Peyer's patch (tissue), 4 donors: ENCODE measurements around the gene ESAM. TPM values are rescaled to one million over a fixed set of nuclear protein-coding genes. Genes with fewer than 3 reads are reported as not detected.

Source experiments
- DNase-seq, 3 donors: peaks; one replicate each; pipeline ENCODE4 v3.0.0-alpha.2; 2017 to 2019
- H3K27ac ChIP-seq, 4 donors: fragments of 200-600 bp; sonication (generic); one replicate each; pipeline ENCODE4 v1.5.1; 2016 to 2019
- H3K27me3 ChIP-seq, 2 donors: fragments of 200-600 bp; sonication (generic); one replicate each; pipeline ENCODE4 v1.5.1; 2019
- H3K36me3 ChIP-seq, 3 donors: fragments of 200-600 bp; sonication (generic); one replicate each; pipeline ENCODE4 v1.5.1; 2016 to 2019
- H3K4me1 ChIP-seq, 4 donors: fragments of 200-600 bp; sonication (generic); one replicate each; pipeline ENCODE4 v1.5.1; 2016 to 2019
- H3K4me3 ChIP-seq, 4 donors: fragments of 200-600 bp; sonication (generic); 1 replicate in 3 of 4; 2 replicates in 1 of 4; pipeline ENCODE4 v1.5.1; 2016 to 2019; ENCODE audit warnings: mild to moderate bottlenecking in 1 of 4
- H3K9me3 ChIP-seq, 4 donors: fragments of 200-600 bp; sonication (generic); one replicate each; pipeline ENCODE4 v1.5.1; 2016 to 2019; ENCODE audit warnings: mild to moderate bottlenecking in 1 of 4
- POLR2A ChIP-seq, 2 donors: fragments of 450-650 bp; IDR thresholded peaks; one replicate each; pipeline ENCODE4 v1.5.1; 2017; ENCODE audit warnings: antibody characterized with exemption in 2 of 2, mild to moderate bottlenecking in 2 of 2, moderate library complexity in 2 of 2
- total RNA-seq, 4 donors: library from RNA; depleted of rRNA; stranded (reverse); fragments of >200 nt; gene quantifications; one replicate each; pipeline ENCODE4 v1.1.0, GENCODE V29; 2016
- TF ChIP-seq, protein P1 (sequence below), 6 experiments: fragments of 450-650 bp in 4 of 6; fragments of 200-600 bp in 2 of 6; sonication (generic) in 1 of 6; IDR thresholded peaks; one replicate each; pipeline ENCODE4 v1.5.1; 2017 to 2019; ENCODE audit warnings: antibody characterized with exemption in 6 of 6, mild to moderate bottlenecking in 3 of 6, moderate library complexity in 1 of 6

The ESAM gene
- total RNA-seq, 4 donors from 2014 or later = 1.2 to 11.1 (median 6.6) TPM

DNA sequence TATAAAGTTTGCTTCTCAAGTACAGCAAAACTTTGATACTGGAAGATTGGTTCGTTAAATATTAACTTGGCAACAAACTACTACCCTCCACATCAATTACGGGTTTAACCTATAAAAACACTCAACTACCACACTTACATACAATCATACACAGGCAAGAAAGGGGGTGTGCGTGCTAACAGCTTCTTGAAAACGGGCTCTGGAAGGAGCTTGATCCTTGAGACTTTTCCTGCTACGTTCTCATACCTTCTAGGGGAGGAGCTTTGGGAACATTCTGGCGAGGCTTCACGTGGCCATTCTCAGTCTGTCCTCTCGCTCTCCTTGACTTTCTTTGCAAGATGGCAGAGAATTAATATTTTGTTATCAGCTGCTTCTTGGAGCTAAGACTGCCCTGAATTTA is 6.8 kb upstream of the ESAM start:
- Histone ChIP-seq H3K27ac (no peak overlapping the region), H3K4me3 (no peak overlapping the region), H3K9me3 (no peaks in the 10 kb centered on the region), H3K4me1 (no peaks in the 10 kb centered on the region), H3K27me3 (no peaks in the 10 kb centered on the region), H3K36me3 (peaks cover 0 to 36% (median 0%) of the 10 kb centered on the region in 3 donors)
- TF ChIP-seq, protein P1, sequence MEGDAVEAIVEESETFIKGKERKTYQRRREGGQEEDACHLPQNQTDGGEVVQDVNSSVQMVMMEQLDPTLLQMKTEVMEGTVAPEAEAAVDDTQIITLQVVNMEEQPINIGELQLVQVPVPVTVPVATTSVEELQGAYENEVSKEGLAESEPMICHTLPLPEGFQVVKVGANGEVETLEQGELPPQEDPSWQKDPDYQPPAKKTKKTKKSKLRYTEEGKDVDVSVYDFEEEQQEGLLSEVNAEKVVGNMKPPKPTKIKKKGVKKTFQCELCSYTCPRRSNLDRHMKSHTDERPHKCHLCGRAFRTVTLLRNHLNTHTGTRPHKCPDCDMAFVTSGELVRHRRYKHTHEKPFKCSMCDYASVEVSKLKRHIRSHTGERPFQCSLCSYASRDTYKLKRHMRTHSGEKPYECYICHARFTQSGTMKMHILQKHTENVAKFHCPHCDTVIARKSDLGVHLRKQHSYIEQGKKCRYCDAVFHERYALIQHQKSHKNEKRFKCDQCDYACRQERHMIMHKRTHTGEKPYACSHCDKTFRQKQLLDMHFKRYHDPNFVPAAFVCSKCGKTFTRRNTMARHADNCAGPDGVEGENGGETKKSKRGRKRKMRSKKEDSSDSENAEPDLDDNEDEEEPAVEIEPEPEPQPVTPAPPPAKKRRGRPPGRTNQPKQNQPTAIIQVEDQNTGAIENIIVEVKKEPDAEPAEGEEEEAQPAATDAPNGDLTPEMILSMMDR (IDR thresholded peaks at IDR 0.05) = no peak
- no peak for TF ChIP-seq POLR2A (IDR thresholded peaks at IDR 0.05)
- DNase-seq = no peak

DNA sequence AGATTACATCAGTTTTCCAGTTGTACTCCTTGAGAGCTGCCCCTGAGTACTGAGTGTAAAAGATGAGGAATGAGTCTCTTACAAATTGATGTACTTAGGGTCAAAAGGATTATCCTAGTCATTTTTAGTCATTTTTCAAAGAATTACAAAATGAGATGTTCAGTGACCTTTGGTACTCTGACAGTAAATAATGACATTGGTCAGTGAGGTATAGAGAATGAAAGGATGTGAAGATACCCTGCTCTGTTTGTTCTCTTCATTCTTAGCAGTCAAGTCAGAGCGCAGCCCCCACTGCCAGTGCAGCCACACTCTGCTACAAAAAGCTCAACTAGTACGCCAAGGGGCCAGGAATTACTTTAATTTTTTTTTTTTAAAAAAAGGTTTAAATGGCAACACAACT is 4.1 kb upstream of the ESAM start:
- TF ChIP-seq, protein P1 (IDR thresholded peaks at IDR 0.05) = no peak
- no peak for TF ChIP-seq POLR2A (IDR thresholded peaks at IDR 0.05)
- no peaks in the 10 kb centered on the region for H3K9me3 ChIP-seq
- peaks cover 0 to 14% (median 8%) of the 10 kb centered on the region in 4 donors for H3K4me1 ChIP-seq
- DNase-seq = no peak
- peaks cover 0 to 23% (median 0%) of the 10 kb centered on the region in 3 donors for H3K36me3 ChIP-seq
- no peak overlapping the region for H3K4me3 ChIP-seq
- no peak overlapping the region for H3K27ac ChIP-seq
- H3K27me3 ChIP-seq = peaks cover 0 to 7% of the 10 kb centered on the region in 2 donors

DNA sequence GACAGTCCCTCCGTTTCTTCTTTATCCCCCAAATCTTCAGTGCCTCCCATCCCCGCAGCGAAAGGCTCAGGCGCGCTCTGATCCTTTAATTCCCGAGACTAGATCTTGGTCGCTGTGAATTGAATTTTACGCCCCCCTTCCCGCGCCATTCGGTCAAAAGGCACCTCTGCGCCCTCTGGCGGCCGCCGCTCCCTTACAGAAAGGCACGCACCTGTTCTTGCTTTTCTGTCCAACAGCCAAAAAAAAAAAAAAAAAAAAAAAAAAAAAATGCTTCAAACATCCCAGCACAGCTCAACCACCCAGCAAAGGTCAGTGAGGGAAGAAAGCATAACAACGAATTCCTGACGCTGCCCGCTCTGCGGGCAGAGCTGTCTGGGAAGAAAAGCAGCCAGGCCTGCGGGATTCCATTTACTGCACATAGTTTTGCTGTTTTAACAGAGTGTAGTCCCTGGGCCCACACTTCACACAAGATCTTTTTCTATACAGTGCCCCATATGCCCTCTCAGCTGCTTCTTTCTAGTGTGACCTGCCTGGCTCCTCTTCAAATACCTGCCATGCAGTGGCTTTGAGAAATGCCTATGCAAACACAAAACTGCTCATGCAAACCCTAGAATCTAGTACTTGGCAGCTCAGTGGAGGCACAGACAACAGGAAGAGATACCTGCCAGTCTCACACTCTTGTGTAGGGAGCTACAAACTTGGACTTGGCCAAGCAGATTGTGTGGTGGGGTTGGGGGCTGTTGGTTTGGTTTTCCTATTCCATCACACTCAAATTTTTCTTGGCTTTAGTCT is 1.3 kb upstream of the ESAM start:
- Histone ChIP-seq H3K36me3 (peaks cover 0 to 19% (median 0%) of the 10 kb centered on the region in 3 donors), H3K4me1 (peaks cover 6 to 36% (median 15%) of the 10 kb centered on the region in 4 donors), H3K9me3 (no peaks in the 10 kb centered on the region), H3K27ac (peak overlapping the region in 3 of 4 donors; percentile 51 to 66 (median 59)), H3K4me3 (peak overlapping the region; percentile 35 to 74 (median 58)), H3K27me3 (peaks cover 0 to 24% of the 10 kb centered on the region in 2 donors)
- DNase-seq = peak; percentile 88 to 95 (median 89)
- no peak for TF ChIP-seq POLR2A (IDR thresholded peaks at IDR 0.05)
- TF ChIP-seq, protein P1 (IDR thresholded peaks at IDR 0.05) = peak in 5 of 6 experiments; percentile 64 to 80 (median 73)

DNA sequence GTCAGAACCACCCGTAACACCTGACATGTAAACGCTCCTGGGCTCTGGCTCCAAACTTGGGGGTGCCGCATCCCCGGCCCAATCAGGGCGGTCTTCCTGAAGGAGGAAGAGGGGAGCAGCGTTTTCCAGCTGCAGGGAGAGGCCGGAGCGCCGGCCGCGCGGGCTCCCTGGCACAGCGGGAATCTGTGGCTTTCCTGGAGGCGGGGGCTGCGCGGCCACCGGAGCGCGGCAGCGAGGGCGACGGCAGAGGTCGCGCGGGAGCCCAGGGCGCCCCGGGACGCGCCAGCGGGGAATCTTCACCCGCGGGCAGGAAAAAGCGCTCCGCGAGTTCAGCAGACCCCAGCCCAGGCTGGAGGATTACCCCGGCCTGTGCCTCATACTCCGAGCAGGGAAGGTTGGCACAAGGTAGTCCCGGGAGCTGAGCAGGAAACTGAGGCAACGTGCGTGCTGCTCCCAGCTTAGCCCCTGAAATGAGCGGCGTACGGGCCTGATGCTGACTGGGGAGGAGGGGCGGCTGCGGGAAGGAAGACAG is 600 bp upstream of the ESAM start:
- H3K9me3 ChIP-seq = no peaks in the 10 kb centered on the region
- H3K36me3 ChIP-seq = peaks cover 0 to 19% (median 0%) of the 10 kb centered on the region in 3 donors
- peaks cover 6 to 42% (median 19%) of the 10 kb centered on the region in 4 donors for H3K4me1 ChIP-seq
- peak overlapping the region; percentile 35 to 74 (median 58) for H3K4me3 ChIP-seq
- TF ChIP-seq, protein P1 (IDR thresholded peaks at IDR 0.05) = no peak
- TF ChIP-seq POLR2A (IDR thresholded peaks at IDR 0.05) = no peak
- H3K27ac ChIP-seq = peak overlapping the region in 3 of 4 donors; percentile 51 to 66 (median 59)
- H3K27me3 ChIP-seq = peaks cover 0 to 29% of the 10 kb centered on the region in 2 donors
- DNase-seq = peak in 1 of 3 donors; percentile 59

DNA sequence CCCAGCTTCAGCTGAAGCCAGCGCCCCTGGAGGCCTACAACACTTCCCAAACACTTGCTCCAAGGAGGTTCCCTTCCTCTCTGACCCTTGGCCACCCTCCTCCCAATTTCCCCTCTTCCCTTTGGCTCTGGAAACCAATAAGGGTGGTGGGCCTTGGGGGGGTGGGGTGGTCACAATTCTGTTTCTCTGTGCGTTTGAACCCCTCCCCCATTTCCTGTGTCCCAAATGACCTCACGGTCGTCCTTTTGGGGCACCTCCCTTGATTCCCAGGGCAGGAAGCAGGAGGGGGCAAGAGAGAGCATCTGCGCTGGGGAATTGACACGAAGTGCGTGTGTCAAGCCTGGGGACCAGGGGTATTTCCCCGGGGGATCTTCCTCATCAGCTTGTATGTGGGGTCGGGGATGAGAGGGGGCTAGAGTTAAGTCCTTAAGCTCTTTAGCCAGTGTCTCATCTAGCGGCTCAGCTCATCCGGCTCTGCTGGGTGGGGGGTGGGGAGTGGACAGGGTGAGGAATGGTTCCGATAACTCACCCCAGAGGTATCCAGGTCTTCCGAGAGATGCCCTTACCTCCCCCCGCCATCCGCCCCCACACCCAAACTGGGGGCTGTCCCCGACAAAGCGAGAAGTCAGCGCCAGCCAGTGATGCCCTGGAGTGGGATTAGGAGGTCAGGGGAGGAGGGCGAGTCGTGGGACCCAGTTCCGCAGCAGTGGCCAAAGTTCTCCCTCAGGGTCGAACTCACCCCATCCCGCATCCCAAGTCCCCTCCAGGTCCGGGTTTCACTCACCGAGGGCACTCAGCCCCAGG is 587 bp downstream of the ESAM start:
- peak overlapping the region; percentile 37 to 66 (median 55) for H3K27ac ChIP-seq
- H3K27me3 ChIP-seq = peaks cover 0 to 31% of the 10 kb centered on the region in 2 donors
- DNase-seq = no peak
- peak overlapping the region; percentile 35 to 74 (median 58) for H3K4me3 ChIP-seq
- H3K4me1 ChIP-seq = peaks cover 6 to 42% (median 19%) of the 10 kb centered on the region in 4 donors
- peaks cover 0 to 12% (median 0%) of the 10 kb centered on the region in 3 donors for H3K36me3 ChIP-seq
- TF ChIP-seq, protein P1 (IDR thresholded peaks at IDR 0.05) = no peak
- TF ChIP-seq POLR2A (IDR thresholded peaks at IDR 0.05) = no peak
- no peaks in the 10 kb centered on the region for H3K9me3 ChIP-seq
